Fibroblast of villous mesenchyme (primary cell): Measurements from ENCODE around the gene CDC42SE2. TPM values are rescaled to one million over a fixed set of nuclear protein-coding genes. Genes with fewer than 3 reads are reported as not detected.

Experiments
- DNase-seq: peaks from one replicate; pipeline ENCODE4 v3.0.0-alpha.2; 2010; ENCODE audit warnings: low read depth
- H3K4me3 ChIP-seq: 2 replicates; pipeline ENCODE4 v1.5.1; 2011; ENCODE audit warnings: low read depth, mild to moderate bottlenecking, low read length
- CTCF ChIP-seq: IDR thresholded peaks from 2 replicates; pipeline ENCODE4 v1.5.1; 2012; ENCODE audit warnings: low read depth, mild to moderate bottlenecking, low read length; ENCODE audit not compliant: insufficient read depth
- total RNA-seq: library from RNA; depleted of rRNA; stranded (reverse); fragments of >200 nt; gene quantifications from 2 replicates; pipeline ENCODE4 v1.2.3, GENCODE V29; 2012

Gene CDC42SE2
- total RNA-seq, 1 donor = 33.2 TPM

- no peak for TF ChIP-seq CTCF
- DNase-seq = no peak
- no peak overlapping the region for H3K4me3 ChIP-seq
Observed at GRCh38 chr5:131353991-131354390, 90.1 kb downstream of the CDC42SE2 start.

- DNase-seq = peak; percentile 66
- no peak for TF ChIP-seq CTCF
- H3K4me3 ChIP-seq = peak overlapping the region; percentile 7
Observed at GRCh38 chr5:131355971-131356528, 92.2 kb downstream of the CDC42SE2 start.

DNA sequence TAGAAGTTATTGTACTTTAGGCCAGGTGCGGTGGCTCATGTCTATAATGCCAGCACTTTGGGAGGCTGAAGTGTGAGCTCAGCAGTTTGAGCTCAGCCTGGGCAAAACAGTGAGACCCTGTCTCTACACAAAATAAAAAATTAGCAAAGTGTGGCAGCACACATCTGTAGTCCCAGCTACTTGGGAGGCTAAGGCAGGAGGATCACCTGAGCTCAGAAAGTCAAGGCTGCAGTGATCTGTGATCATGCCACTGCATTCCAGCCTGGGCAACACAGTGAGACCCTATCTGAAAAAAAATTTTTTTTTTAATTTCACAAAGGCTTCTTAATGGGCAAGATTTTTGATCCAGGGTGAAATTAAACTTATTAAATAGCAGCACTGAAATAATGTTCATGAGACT, 92.8 kb downstream of the CDC42SE2 start:
- TF ChIP-seq CTCF = no peak
- no peak for DNase-seq
- no peak overlapping the region for H3K4me3 ChIP-seq

- no peak for DNase-seq
Observed at GRCh38 chr5:131357739-131358561, 94.1 kb downstream of the CDC42SE2 start.

DNA sequence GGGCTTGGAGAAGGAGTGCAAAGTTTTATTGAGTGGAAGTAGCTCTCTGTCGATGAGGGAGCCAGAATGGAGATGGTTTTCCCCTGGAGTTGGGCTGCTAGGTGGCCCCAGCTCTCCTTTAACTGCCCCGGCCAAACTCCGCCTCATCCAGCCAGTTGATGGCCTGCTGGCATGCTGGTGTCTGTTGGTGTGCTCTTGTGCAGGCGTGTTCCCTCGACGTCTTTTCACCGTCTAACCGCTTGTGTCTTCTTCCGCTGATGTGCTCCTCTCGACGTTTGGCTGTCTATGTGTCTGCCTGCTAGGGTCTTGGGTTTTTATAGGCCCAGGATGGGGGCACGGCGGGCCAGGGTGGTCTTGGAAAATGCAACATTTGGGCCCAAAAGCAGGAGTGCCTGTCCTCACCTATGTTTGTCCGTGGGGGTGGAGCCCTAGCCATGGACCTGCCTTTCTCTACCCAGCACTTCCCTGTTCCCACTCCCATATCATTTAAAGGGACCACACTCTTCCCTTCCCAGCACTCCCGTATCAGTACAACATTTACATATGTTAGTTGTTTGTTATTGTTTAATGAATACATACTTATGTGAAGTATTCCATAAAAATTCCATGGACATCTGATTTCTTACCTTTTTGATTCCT, 97.9 kb downstream of the CDC42SE2 start:
- H3K4me3 ChIP-seq = no peak overlapping the region
- no peak for DNase-seq
- no peak for TF ChIP-seq CTCF

More at GRCh38 chr5:131357739-131358561, 94.1 kb downstream of the CDC42SE2 start:
- no peak overlapping the region for H3K4me3 ChIP-seq
- no peak for TF ChIP-seq CTCF

DNA sequence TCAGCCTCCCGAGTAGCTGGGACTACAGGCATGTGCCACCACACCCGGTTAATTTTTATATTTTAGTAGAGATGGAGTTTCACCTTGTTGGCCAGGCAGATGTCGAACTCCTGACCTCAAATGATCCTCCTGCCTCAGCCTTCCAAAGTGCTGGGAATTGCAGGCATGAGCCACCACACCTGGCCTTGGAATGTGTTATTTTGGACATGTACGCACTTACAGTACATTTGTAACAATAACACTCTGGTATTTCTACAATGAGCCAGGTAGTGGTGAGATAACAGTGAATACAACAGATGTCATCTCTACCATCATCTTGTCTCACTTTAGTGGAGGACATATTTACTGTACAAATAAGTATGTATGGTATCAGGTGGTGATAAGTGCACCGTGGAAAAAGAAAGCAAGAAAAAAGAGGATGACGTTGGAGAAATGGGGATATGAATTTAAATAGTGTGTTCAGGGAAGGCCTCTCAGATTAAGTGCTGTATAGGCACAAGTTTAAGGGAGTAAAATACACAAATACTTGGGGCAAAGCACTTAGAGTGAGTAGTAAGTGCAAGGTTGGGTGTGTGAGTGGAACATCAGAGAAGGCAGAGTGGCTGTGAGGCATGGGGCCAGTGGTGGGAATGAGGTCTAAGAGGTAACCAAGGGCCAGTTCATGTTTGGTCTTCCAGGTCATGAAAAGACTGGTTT, 100.1 kb downstream of the CDC42SE2 start:
- no peak for DNase-seq
- no peak overlapping the region for H3K4me3 ChIP-seq
- no peak for TF ChIP-seq CTCF
